H1 (cell line): Measurements from ENCODE around the gene SNX33. TPM values are rescaled to one million over a fixed set of nuclear protein-coding genes. Genes with fewer than 3 reads are reported as not detected.

Experiments used
- CTBP2 ChIP-seq: IDR thresholded peaks from 2 replicates; pipeline ENCODE4 v1.7.0; 2011; ENCODE audit warnings: borderline replicate concordance, mild to moderate bottlenecking, moderate library complexity, mixed read lengths, low read length; ENCODE audit not compliant: insufficient read depth, insufficient read length
- GTF2F1 ChIP-seq: IDR thresholded peaks from 2 replicates; pipeline ENCODE4 v1.6.1; 2012; ENCODE audit warnings: low read depth, low read length, improper control_type of control experiment, borderline replicate concordance
- KDM4A ChIP-seq: IDR thresholded peaks from one replicate; pipeline ENCODE4 v1.7.1; 2012; ENCODE audit warnings: low read depth, mild to moderate bottlenecking, moderate library complexity, low read length, inconsistent platforms; ENCODE audit not compliant: severe bottlenecking
- KDM5A ChIP-seq: fragments of 200-600 bp; IDR thresholded peaks from 2 replicates; pipeline ENCODE4 v1.7.1; 2012; ENCODE audit warnings: mild to moderate bottlenecking, low read length, inconsistent platforms, mixed read lengths
- POLR2A ChIP-seq, 2 experiments: IDR thresholded peaks; 1 replicate in 1 of 2; 2 replicates in 1 of 2; pipeline ENCODE4 v1.6.1; 2011; ENCODE audit warnings: low read depth in 2 of 2, low read length in 2 of 2, mild to moderate bottlenecking in 2 of 2; ENCODE audit errors: control extremely low read depth in 1 of 2
- POU5F1 ChIP-seq: IDR thresholded peaks from 2 replicates; pipeline ENCODE4 v1.6.1; 2011; ENCODE audit warnings: low read depth, mild to moderate bottlenecking, low read length, moderate library complexity
- RAD21 ChIP-seq, 2 experiments: IDR thresholded peaks in 1 of 2; conservative IDR thresholded peaks in 1 of 2; 2 replicates each; pipeline ENCODE4 v1.6.1; 2011; ENCODE audit warnings: low read depth in 2 of 2, low read length in 2 of 2, improper control_type of control experiment in 1 of 2, inconsistent platforms in 1 of 2, mild to moderate bottlenecking in 1 of 2, moderate library complexity in 1 of 2
- RFX5 ChIP-seq: IDR thresholded peaks from 2 replicates; pipeline ENCODE4 v1.6.1; 2011; ENCODE audit warnings: low read depth, low read length, improper control_type of control experiment, borderline replicate concordance
- RNF2 ChIP-seq: fragments of 200-900, 300-1000 bp; sonication (generic); IDR thresholded peaks from 2 replicates; pipeline ENCODE4 v1.7.1; 2016; ENCODE audit warnings: borderline replicate concordance, low read depth, mild to moderate bottlenecking, antibody characterized with exemption, low read length; ENCODE audit not compliant: poor library complexity, severe bottlenecking; ENCODE audit errors: missing control alignments
- SAP30 ChIP-seq: fragments of 300-600 bp; sonication (generic); IDR thresholded peaks from 2 replicates; pipeline ENCODE4 v1.7.1; 2012; ENCODE audit warnings: low read length, moderate library complexity, mild to moderate bottlenecking, inconsistent platforms; ENCODE audit not compliant: insufficient read depth, insufficient replicate concordance
- SIRT6 ChIP-seq: IDR thresholded peaks from one replicate; pipeline ENCODE4 v1.7.1; 2012; ENCODE audit warnings: low read length, inconsistent platforms
- SUZ12 ChIP-seq: fragments of 200-600 bp; sonication (generic); IDR thresholded peaks from 2 replicates; pipeline ENCODE4 v1.6.1; 2012; ENCODE audit warnings: mild to moderate bottlenecking, inconsistent platforms, low read length, moderate library complexity, mixed read lengths
- TBP ChIP-seq: IDR thresholded peaks from 2 replicates; pipeline ENCODE4 v1.6.1; 2011; ENCODE audit warnings: low read depth, low read length, improper control_type of control experiment
- TCF12 ChIP-seq: IDR thresholded peaks from 2 replicates; pipeline ENCODE4 v1.6.1; 2011; ENCODE audit warnings: low read depth, mild to moderate bottlenecking, low read length
- USF2 ChIP-seq: IDR thresholded peaks from 2 replicates; pipeline ENCODE4 v1.6.1; 2011; ENCODE audit warnings: low read length, improper control_type of control experiment
- polyA plus RNA-seq, 7 experiments: library from polyadenylated mRNA; depleted of rRNA in 3 of 7; stranded (reverse) in 5 of 7; unstranded in 2 of 7; fragments of >200 nt in 5 of 7; fragments of 200-250 nt in 2 of 7; gene quantifications; 1 replicate in 5 of 7; 2 replicates in 1 of 7; 4 replicates in 1 of 7; pipeline versions ENCODE4 v1.2.1 to v1.2.3, GENCODE V29; 2011 to 2013; ENCODE audit warnings: missing spikeins in 2 of 7, mixed read lengths in 2 of 7
- total RNA-seq: library from RNA; stranded (reverse); fragmentation: NEBNext Ultra II Directional; extraction: Animal tissue kit (Norgen Biotek cat#: 25700); gene quantifications from 2 replicates; pipeline ENCODE4 v1.2.1, GENCODE V29; 2021
- TF ChIP-seq, protein P1 (sequence below): IDR thresholded peaks from 2 replicates; pipeline ENCODE4 v1.6.1; 2012; ENCODE audit warnings: inconsistent platforms

The SNX33 gene
- total and polyA plus RNA-seq, 2 of the 8 experiments (the other 6 are each of a cell fraction or from before 2014, with no cell fraction given), result 14.3 to 22.9 TPM

GRCh38 chr15:75647370-75648155 lies at the start of gene SNX33 (continued):
- TF ChIP-seq SUZ12 (0 out of 2 replicates have a peak, but pooled peaks have one; percentile 29), CTBP2 (peak; percentile 71), RFX5 (no peak), USF2 (no peak), KDM5A (no peak), SAP30 (peak; percentile 44), TCF12 (no peak), GTF2F1 (no peak; the same call in 1 of the 2 replicates), POU5F1 (no peak), TBP (no peak; the same call in 1 of the 2 replicates), RNF2 (no peak), RAD21 (IDR thresholded peaks at IDR 0.05 in 1 of 2, conservative IDR thresholded peaks at IDR 0.05 in 1 of 2; ENCODE audit: low read depth in 2 of 2, low read length in 2 of 2) (peak; percentile 16 to 40; a peak in 3 of 4 replicates), POLR2A (IDR thresholded peaks at IDR 0.05; ENCODE audit: control extremely low read depth in 1 of 2, low read depth in 2 of 2, low read length in 2 of 2) (no peak; a peak in 1 of 3 replicates), SIRT6 (no peak), KDM4A (peak; percentile 94)
- TF ChIP-seq, protein P1, sequence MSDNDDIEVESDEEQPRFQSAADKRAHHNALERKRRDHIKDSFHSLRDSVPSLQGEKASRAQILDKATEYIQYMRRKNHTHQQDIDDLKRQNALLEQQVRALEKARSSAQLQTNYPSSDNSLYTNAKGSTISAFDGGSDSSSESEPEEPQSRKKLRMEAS, result no peak
